GM12878 (cell line): ENCODE data around the gene HK1. TPM values are rescaled to one million over a fixed set of nuclear protein-coding genes. Genes with fewer than 3 reads are reported as not detected.

Experiments used
- ATAC-seq: fragments of 200-7000 bp; cut with Tn5 transposase; 3 replicates; pipeline ENCODE4 v1.9.1; 2020; ENCODE audit warnings: mild to moderate bottlenecking, moderate library complexity
- BruUV-seq: library from RNA; stranded (reverse); fragments of 400-500 nt; replicated peaks from 2 replicates; lab custom pipeline; 2021; lab: Mats Ljungman, UMichigan
- CTCF ChIA-PET: fragments of 300-600 bp; sonication (Branson Sonifier 250); formaldehyde crosslinking; extraction: SDS; loops from one replicate; lab custom pipeline; 2021; ENCODE audit warnings: inconsistent platforms; lab: Yijun Ruan, JAX
- POLR2A ChIA-PET: fragments of 350-600 bp; formaldehyde crosslinking; extraction: SDS; loops from one replicate; lab custom pipeline; 2021; ENCODE audit warnings: inconsistent platforms; lab: Charles Lee
- RAD21 ChIA-PET: fragments of 300-600 bp; sonication (Branson Sonifier 250); formaldehyde crosslinking; loops from one replicate; lab custom pipeline; 2023; ENCODE audit warnings: antibody characterized with exemption; ENCODE audit not compliant: unreplicated experiment; lab: Charles Lee
- SMC1A ChIA-PET: fragments of 300-600 bp; sonication (Branson Sonifier 250); formaldehyde crosslinking; loops from one replicate; lab custom pipeline; 2023; ENCODE audit not compliant: unreplicated experiment, uncharacterized antibody; lab: Charles Lee
- DNase-seq: peaks from one replicate; pipeline ENCODE4 v3.0.0-alpha.2; 2011; ENCODE audit warnings: low read depth, low spot score
- FAIRE-seq: peaks from 3 replicates; lab custom pipeline; 2011; peaks lifted over from hg19 to GRCh38; lab: Jason Lieb, UNC
- H2AFZ ChIP-seq: 2 replicates; pipeline ENCODE4 v1.6.0; 2011; ENCODE audit warnings: low read depth, low read length, control low read depth; ENCODE audit not compliant: control insufficient read depth
- H3K27ac ChIP-seq: 2 replicates; pipeline ENCODE4 v1.5.1; 2011; ENCODE audit warnings: control low read depth; ENCODE audit not compliant: control insufficient read depth, insufficient read depth
- H3K27me3 ChIP-seq, 2 experiments: replicated peaks in 1 of 2; 2 replicates each; pipeline versions ENCODE4 v1.6.0 to v1.6.1; 2011; ENCODE audit warnings: low read length in 1 of 2; ENCODE audit not compliant: control insufficient read depth in 2 of 2, insufficient read depth in 2 of 2
- H3K36me3 ChIP-seq, 2 experiments: 2 replicates each; pipeline ENCODE4 v1.5.1; 2011; ENCODE audit warnings: low read length in 1 of 2; ENCODE audit not compliant: control insufficient read depth in 2 of 2, insufficient read depth in 2 of 2
- H3K4me1 ChIP-seq: 2 replicates; pipeline ENCODE4 v1.6.1; 2011; ENCODE audit warnings: mild to moderate bottlenecking, low read length, moderate library complexity, mixed read lengths; ENCODE audit not compliant: control insufficient read depth, insufficient read depth
- H3K4me2 ChIP-seq: 2 replicates; pipeline ENCODE4 v1.6.0; 2011; ENCODE audit warnings: control low read depth; ENCODE audit not compliant: control insufficient read depth, insufficient read depth
- H3K4me3 ChIP-seq: fragments of 200-600 bp; sonication (generic); 2 replicates; pipeline ENCODE4 v1.5.1; 2016
- H3K79me2 ChIP-seq: 2 replicates; pipeline ENCODE4 v1.6.0; 2011; ENCODE audit warnings: low read length; ENCODE audit not compliant: control insufficient read depth, insufficient read depth
- H3K9ac ChIP-seq: 2 replicates; pipeline ENCODE4 v1.8.0; 2011; ENCODE audit warnings: low read length, control low read depth, mixed read lengths; ENCODE audit not compliant: control insufficient read depth, insufficient read depth
- H3K9me3 ChIP-seq: replicated peaks from 3 replicates; pipeline ENCODE4 v1.5.1; 2011; ENCODE audit warnings: mild to moderate bottlenecking, low read length; ENCODE audit not compliant: control insufficient read depth, insufficient read depth
- H4K20me1 ChIP-seq: 2 replicates; pipeline ENCODE4 v1.6.0; 2011; ENCODE audit not compliant: control insufficient read depth, insufficient read depth
- CBX5 ChIP-seq: sonication (generic); IDR thresholded peaks from 2 replicates; pipeline ENCODE4 v1.6.1; 2016; ENCODE audit warnings: low read depth, moderate library complexity, mild to moderate bottlenecking, inconsistent platforms
- EGR1 ChIP-seq, 2 experiments: IDR thresholded peaks; 1 replicate in 1 of 2; 2 replicates in 1 of 2; pipeline ENCODE4 v1.6.1; 2011 to 2012; ENCODE audit warnings: low read depth in 2 of 2, low read length in 2 of 2, borderline replicate concordance in 1 of 2, mild to moderate bottlenecking in 1 of 2, moderate library complexity in 1 of 2
- HDAC6 ChIP-seq: fragments of 200-600 bp; sonication (generic); IDR thresholded peaks from one replicate; pipeline ENCODE4 v1.8.0; 2017; ENCODE audit warnings: antibody characterized with exemption; ENCODE audit not compliant: unreplicated experiment
- JUNB ChIP-seq: IDR thresholded peaks from 2 replicates; pipeline ENCODE4 v1.6.1; 2016; ENCODE audit warnings: antibody characterized with exemption, mild to moderate bottlenecking
- NR2C1 ChIP-seq: fragments of 450-650 bp; IDR thresholded peaks from 2 replicates; pipeline ENCODE4 v1.6.1; 2017; ENCODE audit warnings: antibody characterized with exemption, mild to moderate bottlenecking, moderate library complexity
- SREBF2 ChIP-seq: IDR thresholded peaks from 2 replicates; pipeline ENCODE4 v1.6.1; 2012; ENCODE audit warnings: mild to moderate bottlenecking, low read length
- WRNIP1 ChIP-seq: IDR thresholded peaks from 2 replicates; pipeline ENCODE4 v1.6.1; 2011; ENCODE audit warnings: low read depth, low read length, improper control_type of control experiment, borderline replicate concordance
- ZNF207 ChIP-seq: fragments of 450-650 bp; IDR thresholded peaks from 2 replicates; pipeline ENCODE4 v1.6.1; 2014; ENCODE audit warnings: antibody characterized with exemption, mild to moderate bottlenecking, borderline replicate concordance
- ZNF24 ChIP-seq: fragments of 450-650 bp; IDR thresholded peaks from 2 replicates; pipeline ENCODE4 v1.6.1; 2017; ENCODE audit warnings: antibody characterized with exemption, mild to moderate bottlenecking
- ZSCAN29 ChIP-seq: fragments of 450-650 bp; IDR thresholded peaks from 2 replicates; pipeline ENCODE4 v1.6.1; 2017; ENCODE audit warnings: mild to moderate bottlenecking, moderate library complexity
- WGBS: methylation state at CpG from one replicate; pipeline ENCODE4 v1.1.6; 2016; ENCODE audit warnings: low lambda C conversion rate; ENCODE audit not compliant: insufficient replicate concordance, insufficient coverage; ENCODE audit errors: missing lambda C conversion rate; 5-methylcytosine and 5-hydroxymethylcytosine counted together
- in situ Hi-C: fragments of 300-500 bp; cut with MboI; formaldehyde crosslinking; loops from 9 replicates; pipeline ENCODE4 v1.14.3; 2018; ENCODE audit warnings: mixed read lengths
- intact Hi-C: fragments of 100-400 bp; cut with micrococcal nuclease; formaldehyde crosslinking; loops from one replicate; pipeline ENCODE4 v1.14.2; 2022; ENCODE audit not compliant: unreplicated experiment
- polyA plus RNA-seq, 11 experiments: library from polyadenylated mRNA; depleted of rRNA in 4 of 11; unstranded in 6 of 11; stranded (reverse) in 5 of 11; fragments of >200 nt; fragmentation: Nextera tagmentation in 4 of 11; fragmentation: Illumina TruSeq in 1 of 11; extraction: Ambion mirVana in 4 of 11; extraction: Trizol in 1 of 11; gene quantifications; 1 replicate in 1 of 11; 2 replicates in 10 of 11; pipeline versions ENCODE4 v1.2.1 to v1.2.3, GENCODE V29; 2011 to 2016; ENCODE audit warnings: inconsistent platforms in 2 of 11, missing spikeins in 2 of 11, low read depth in 1 of 11
- total RNA-seq, 4 experiments: library from RNA; depleted of rRNA in 3 of 4; stranded (reverse); fragments of >200 nt in 3 of 4; fragmentation: Illumina TruSeq in 1 of 4; extraction: Trizol in 1 of 4; gene quantifications; 2 replicates each; pipeline versions ENCODE4 v1.2.1 to v1.2.3, GENCODE V29; 2013 to 2021
- TF ChIP-seq, protein P1 (sequence below): fragments of 150-350 bp; IDR thresholded peaks from 2 replicates; pipeline ENCODE4 v1.6.1; 2016; ENCODE audit warnings: low read depth, low read length
- TF ChIP-seq, protein P2 (sequence below): fragments of 450-650 bp; IDR thresholded peaks from 2 replicates; pipeline ENCODE4 v1.6.1; 2014; ENCODE audit warnings: mild to moderate bottlenecking

The HK1 gene
- total and polyA plus RNA-seq, 10 of the 15 experiments (the other 5 are each of a cell fraction or from before 2014, with no cell fraction given): 3.4 to 77.3 (median 46.6) TPM

DNA sequence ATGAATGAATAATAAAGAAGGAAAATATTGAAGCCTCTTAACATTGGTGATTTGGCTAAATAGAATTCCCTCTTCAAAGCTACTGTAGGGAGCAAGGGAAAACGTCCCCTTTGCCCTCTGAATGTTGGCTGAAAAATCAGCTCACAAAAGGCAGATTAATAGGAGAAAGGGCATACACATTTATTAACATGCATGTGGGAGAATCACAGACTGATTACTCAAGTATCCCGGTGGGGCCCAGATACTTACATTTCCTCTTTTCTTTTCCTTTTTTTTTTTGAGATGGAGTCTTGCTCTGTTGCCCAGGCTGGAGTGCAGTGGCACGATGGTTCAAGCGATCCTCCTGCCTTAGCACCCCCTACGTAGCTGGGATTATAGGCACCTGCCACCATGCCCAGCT is 68.5 kb downstream of the HK1 start:
- CTCF ChIA-PET: interaction anchor here (0.6 kb wide), 1 partner anchor 107 kb away, joined by 5 read pairs; no protein-coding TSS in a partner anchor
- no peak overlapping the region for H3K4me3 ChIP-seq
- H3K27me3 ChIP-seq: no peaks in the 10 kb centered on the region
- WGBS: 80% methylated on average over 5 of the region's 5 CpGs
- no peaks in the 10 kb centered on the region for H3K9me3 ChIP-seq
- FAIRE-seq: no peak
- no peak overlapping the region for H2AFZ ChIP-seq
- no peak for DNase-seq
- no TSS peak for BruUV-seq
- no peak for TF ChIP-seq CBX5
- TF ChIP-seq HDAC6: no peak
- no peak for TF ChIP-seq SREBF2
- no peak for TF ChIP-seq NR2C1
- TF ChIP-seq, protein P1, sequence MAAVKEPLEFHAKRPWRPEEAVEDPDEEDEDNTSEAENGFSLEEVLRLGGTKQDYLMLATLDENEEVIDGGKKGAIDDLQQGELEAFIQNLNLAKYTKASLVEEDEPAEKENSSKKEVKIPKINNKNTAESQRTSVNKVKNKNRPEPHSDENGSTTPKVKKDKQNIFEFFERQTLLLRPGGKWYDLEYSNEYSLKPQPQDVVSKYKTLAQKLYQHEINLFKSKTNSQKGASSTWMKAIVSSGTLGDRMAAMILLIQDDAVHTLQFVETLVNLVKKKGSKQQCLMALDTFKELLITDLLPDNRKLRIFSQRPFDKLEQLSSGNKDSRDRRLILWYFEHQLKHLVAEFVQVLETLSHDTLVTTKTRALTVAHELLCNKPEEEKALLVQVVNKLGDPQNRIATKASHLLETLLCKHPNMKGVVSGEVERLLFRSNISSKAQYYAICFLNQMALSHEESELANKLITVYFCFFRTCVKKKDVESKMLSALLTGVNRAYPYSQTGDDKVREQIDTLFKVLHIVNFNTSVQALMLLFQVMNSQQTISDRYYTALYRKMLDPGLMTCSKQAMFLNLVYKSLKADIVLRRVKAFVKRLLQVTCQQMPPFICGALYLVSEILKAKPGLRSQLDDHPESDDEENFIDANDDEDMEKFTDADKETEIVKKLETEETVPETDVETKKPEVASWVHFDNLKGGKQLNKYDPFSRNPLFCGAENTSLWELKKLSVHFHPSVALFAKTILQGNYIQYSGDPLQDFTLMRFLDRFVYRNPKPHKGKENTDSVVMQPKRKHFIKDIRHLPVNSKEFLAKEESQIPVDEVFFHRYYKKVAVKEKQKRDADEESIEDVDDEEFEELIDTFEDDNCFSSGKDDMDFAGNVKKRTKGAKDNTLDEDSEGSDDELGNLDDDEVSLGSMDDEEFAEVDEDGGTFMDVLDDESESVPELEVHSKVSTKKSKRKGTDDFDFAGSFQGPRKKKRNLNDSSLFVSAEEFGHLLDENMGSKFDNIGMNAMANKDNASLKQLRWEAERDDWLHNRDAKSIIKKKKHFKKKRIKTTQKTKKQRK: no peak
- TF ChIP-seq EGR1 (IDR thresholded peaks at IDR 0.05; ENCODE audit: borderline replicate concordance in 1 of 2, low read depth in 2 of 2, low read length in 2 of 2): no peak
- TF ChIP-seq JUNB: no peak
- TF ChIP-seq, protein P2, sequence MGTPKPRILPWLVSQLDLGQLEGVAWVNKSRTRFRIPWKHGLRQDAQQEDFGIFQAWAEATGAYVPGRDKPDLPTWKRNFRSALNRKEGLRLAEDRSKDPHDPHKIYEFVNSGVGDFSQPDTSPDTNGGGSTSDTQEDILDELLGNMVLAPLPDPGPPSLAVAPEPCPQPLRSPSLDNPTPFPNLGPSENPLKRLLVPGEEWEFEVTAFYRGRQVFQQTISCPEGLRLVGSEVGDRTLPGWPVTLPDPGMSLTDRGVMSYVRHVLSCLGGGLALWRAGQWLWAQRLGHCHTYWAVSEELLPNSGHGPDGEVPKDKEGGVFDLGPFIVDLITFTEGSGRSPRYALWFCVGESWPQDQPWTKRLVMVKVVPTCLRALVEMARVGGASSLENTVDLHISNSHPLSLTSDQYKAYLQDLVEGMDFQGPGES: no peak
- TF ChIP-seq ZSCAN29: no peak
- TF ChIP-seq ZNF24: no peak
- TF ChIP-seq ZNF207: no peak
- no peak for TF ChIP-seq WRNIP1
- TF ChIP-seq, all 136 proteins: peak for 0
- intact Hi-C loops: no loop called here
- Histone ChIP-seq H3K4me2 (no peak overlapping the region), H4K20me1 (no peaks in the 10 kb centered on the region; the same call in 1 of the 2 replicates), H3K4me1 (peaks cover 24% of the 10 kb centered on the region), H3K27ac (no peak overlapping the region), H3K9ac (no peak overlapping the region), H3K36me3 (peaks cover 9 to 24% of the 10 kb centered on the region in 2 experiments), H3K79me2 (peaks cover 4% of the 10 kb centered on the region)
- ChIA-PET RAD21 (no interaction called here), SMC1A (no interaction called here), POLR2A (interaction anchor here (0.7 kb wide), 1 partner anchor 14 kb away, joined by 5 read pairs; no protein-coding TSS in a partner anchor)
- in situ Hi-C loops: no loop called here
- no peak for ATAC-seq
